ENCODE measurements around the gene TBXA2R. TPM values are rescaled to one million over a fixed set of nuclear protein-coding genes. Genes with fewer than 3 reads are reported as not detected.

Gene TBXA2R
- total RNA-seq, 1 donor from 2014 or later, result 4.7 TPM

GRCh38 chr19:3607303-3608078 lies 816 bp upstream of the TBXA2R start:
- ATAC-seq (peak; percentile 38), DNase-seq (no peak)
- H3K9me3 ChIP-seq, result no peaks in the 10 kb centered on the region
- TF ChIP-seq, protein P1, sequence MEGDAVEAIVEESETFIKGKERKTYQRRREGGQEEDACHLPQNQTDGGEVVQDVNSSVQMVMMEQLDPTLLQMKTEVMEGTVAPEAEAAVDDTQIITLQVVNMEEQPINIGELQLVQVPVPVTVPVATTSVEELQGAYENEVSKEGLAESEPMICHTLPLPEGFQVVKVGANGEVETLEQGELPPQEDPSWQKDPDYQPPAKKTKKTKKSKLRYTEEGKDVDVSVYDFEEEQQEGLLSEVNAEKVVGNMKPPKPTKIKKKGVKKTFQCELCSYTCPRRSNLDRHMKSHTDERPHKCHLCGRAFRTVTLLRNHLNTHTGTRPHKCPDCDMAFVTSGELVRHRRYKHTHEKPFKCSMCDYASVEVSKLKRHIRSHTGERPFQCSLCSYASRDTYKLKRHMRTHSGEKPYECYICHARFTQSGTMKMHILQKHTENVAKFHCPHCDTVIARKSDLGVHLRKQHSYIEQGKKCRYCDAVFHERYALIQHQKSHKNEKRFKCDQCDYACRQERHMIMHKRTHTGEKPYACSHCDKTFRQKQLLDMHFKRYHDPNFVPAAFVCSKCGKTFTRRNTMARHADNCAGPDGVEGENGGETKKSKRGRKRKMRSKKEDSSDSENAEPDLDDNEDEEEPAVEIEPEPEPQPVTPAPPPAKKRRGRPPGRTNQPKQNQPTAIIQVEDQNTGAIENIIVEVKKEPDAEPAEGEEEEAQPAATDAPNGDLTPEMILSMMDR (IDR thresholded peaks at IDR 0.05), result no peak
- H3K4me1 ChIP-seq, result peaks cover 33% of the 10 kb centered on the region
- no peaks in the 10 kb centered on the region for H3K27me3 ChIP-seq
- H3K27ac ChIP-seq, result peak overlapping the region; percentile 59
- intact Hi-C loops (cut with DNase I), result no loop called here
- peak overlapping the region; percentile 45 for H3K4me3 ChIP-seq
- H3K36me3 ChIP-seq, result peaks cover 15% of the 10 kb centered on the region

GRCh38 chr19:3606174-3606689 lies 443 bp downstream of the TBXA2R start:
- peaks cover 2% of the 10 kb centered on the region for H3K36me3 ChIP-seq
- intact Hi-C loops (cut with DNase I), result no loop called here
- H3K4me3 ChIP-seq, result peak overlapping the region; percentile 45
- H3K9me3 ChIP-seq, result no peaks in the 10 kb centered on the region
- H3K27ac ChIP-seq, result peak overlapping the region; percentile 11
- ATAC-seq, result peak; percentile 40
- DNase-seq, result peak; percentile 69
- H3K4me1 ChIP-seq, result peaks cover 33% of the 10 kb centered on the region
- TF ChIP-seq, protein P1 (IDR thresholded peaks at IDR 0.05), result no peak
- H3K27me3 ChIP-seq, result no peaks in the 10 kb centered on the region

- TF ChIP-seq, protein P1 (IDR thresholded peaks at IDR 0.05), result no peak
Measured at GRCh38 chr19:3605770-3606169, 905 bp downstream of the TBXA2R start.

DNA sequence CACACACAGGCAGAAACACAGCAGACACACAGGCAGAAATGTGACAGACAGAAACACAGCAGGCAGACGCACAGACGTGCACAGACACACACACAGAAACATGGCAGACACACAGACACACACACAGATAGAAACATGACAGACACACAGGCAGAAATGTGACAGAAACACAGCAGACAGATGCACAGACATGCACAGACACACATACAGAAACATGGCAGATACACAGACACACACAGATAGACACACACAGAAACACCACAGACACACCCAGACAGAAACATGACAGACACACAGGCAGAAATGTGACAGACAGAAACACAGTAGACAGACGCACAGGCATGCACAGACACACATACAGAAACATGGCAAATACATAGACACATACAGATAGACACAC lies 1.3 kb downstream of the TBXA2R start:
- H3K4me1 ChIP-seq, result peaks cover 33% of the 10 kb centered on the region
- peak overlapping the region; percentile 45 for H3K4me3 ChIP-seq
- ATAC-seq (no peak), DNase-seq (no peak)
- H3K27ac ChIP-seq, result no peak overlapping the region
- H3K9me3 ChIP-seq, result no peaks in the 10 kb centered on the region
- no peaks in the 10 kb centered on the region for H3K36me3 ChIP-seq
- TF ChIP-seq, protein P1 (IDR thresholded peaks at IDR 0.05), result no peak
- no peaks in the 10 kb centered on the region for H3K27me3 ChIP-seq
- intact Hi-C loops (cut with DNase I), result no loop called here

More at GRCh38 chr19:3605770-3606169, 905 bp downstream of the TBXA2R start:
- Histone ChIP-seq H3K36me3 (no peaks in the 10 kb centered on the region), H3K4me3 (peak overlapping the region; percentile 45), H3K4me1 (peaks cover 33% of the 10 kb centered on the region), H3K9me3 (no peaks in the 10 kb centered on the region), H3K27me3 (no peaks in the 10 kb centered on the region), H3K27ac (peak overlapping the region; percentile 11)
- ATAC-seq (no peak), DNase-seq (no peak)
- intact Hi-C loops (cut with DNase I), result no loop called here

DNA sequence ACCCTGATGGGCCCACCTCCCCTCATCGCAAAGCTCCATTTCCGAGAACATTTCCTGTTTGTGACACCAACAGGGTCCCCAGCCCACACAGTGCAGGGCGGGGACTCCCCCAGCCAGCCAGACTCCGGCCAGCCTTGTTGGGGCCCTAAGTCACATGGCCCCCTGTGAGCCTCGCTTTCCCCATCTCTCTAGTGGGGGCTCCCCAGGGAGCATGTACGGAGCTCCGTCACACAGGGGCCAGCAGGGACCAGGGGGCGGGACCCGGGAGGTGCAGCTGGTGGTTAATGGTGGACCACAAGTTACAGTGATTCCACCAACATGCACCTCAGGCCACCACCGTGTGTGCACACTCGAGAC lies 1.7 kb downstream of the TBXA2R start:
- intact Hi-C loops (cut with DNase I), result no loop called here
- TF ChIP-seq, protein P1 (IDR thresholded peaks at IDR 0.05), result no peak
- Histone ChIP-seq H3K9me3 (no peaks in the 10 kb centered on the region), H3K27ac (no peak overlapping the region), H3K27me3 (no peaks in the 10 kb centered on the region), H3K4me3 (peak overlapping the region; percentile 4), H3K4me1 (peaks cover 33% of the 10 kb centered on the region), H3K36me3 (no peaks in the 10 kb centered on the region)
- ATAC-seq (no peak), DNase-seq (no peak)

Data from upper lobe of right lung (tissue), 1 donor.